Tibial artery (tissue), 4 donors: Measurements from ENCODE around the gene MYO18A.
"Not testable (repeated sequence)": the region's sequence is repeated elsewhere in the genome, so short reads cannot be mapped to it uniquely, and the experiment has no call there.

Source experiments
- DNase-seq, 2 donors: peaks; one replicate each; pipeline ENCODE4 v3.0.0-alpha.2; 2019
- H3K27ac ChIP-seq, 2 donors: fragments of 200-600 bp; sonication (generic) in 1 of 2; 1 replicate in 1 of 2; 2 replicates in 1 of 2; pipeline ENCODE4 v1.5.1; 2018 to 2019; ENCODE audit warnings: mild to moderate bottlenecking in 1 of 2
- H3K27me3 ChIP-seq, 2 donors: fragments of 200-600 bp; sonication (generic) in 1 of 2; one replicate each; pipeline versions ENCODE4 v1.5.1 to v1.6.0; 2016 to 2019
- H3K36me3 ChIP-seq, 3 donors: fragments of 200-600 bp; sonication (generic) in 2 of 3; one replicate each; pipeline ENCODE4 v1.5.1; 2016 to 2019; ENCODE audit warnings: mild to moderate bottlenecking in 2 of 3
- H3K4me1 ChIP-seq, 4 donors: fragments of 200-600 bp; sonication (generic) in 2 of 4; 1 replicate in 3 of 4; 2 replicates in 1 of 4; pipeline ENCODE4 v1.5.1; 2016 to 2019
- H3K4me3 ChIP-seq, 2 donors: fragments of 200-600 bp; sonication (generic) in 1 of 2; 1 replicate in 1 of 2; 2 replicates in 1 of 2; pipeline ENCODE4 v1.5.1; 2018 to 2019; ENCODE audit warnings: mild to moderate bottlenecking in 2 of 2
- H3K9me3 ChIP-seq, 3 donors: fragments of 200-600 bp; sonication (generic) in 1 of 3; one replicate each; pipeline ENCODE4 v1.5.1; 2016 to 2019
- CTCF ChIP-seq, 2 experiments: fragments of 200-600 bp in 1 of 2; fragments of 450-650 bp in 1 of 2; IDR thresholded peaks; one replicate each; pipeline ENCODE4 v1.5.1; 2017 to 2019; ENCODE audit warnings: antibody characterized with exemption in 2 of 2, mild to moderate bottlenecking in 1 of 2, moderate library complexity in 1 of 2
- intact Hi-C: fragments of 100-400 bp; cut with DNase I; formaldehyde crosslinking; loops from one replicate; pipeline ENCODE4 v1.15.0; 2023; ENCODE audit warnings: low total_unique reads

The MYO18A gene

GRCh38 chr17:29175349-29175748 is 4.8 kb downstream of the MYO18A start:
- Histone ChIP-seq H3K27me3 (no peaks in the 10 kb centered on the region), H3K4me1 (peaks cover 0 to 44% (median 25%) of the 10 kb centered on the region in 4 donors), H3K4me3 (no peak overlapping the region), H3K9me3 (no peaks in the 10 kb centered on the region), H3K27ac (no peak overlapping the region), H3K36me3 (no peaks in the 10 kb centered on the region)
- TF ChIP-seq CTCF (IDR thresholded peaks at IDR 0.05), result no peak
- intact Hi-C loops, result no loop called here
- DNase-seq, result no peak

- Histone ChIP-seq H3K36me3 (no peaks in the 10 kb centered on the region), H3K27ac (no peak overlapping the region), H3K9me3 (no peaks in the 10 kb centered on the region), H3K4me1 (peaks cover 0 to 20% (median 12%) of the 10 kb centered on the region in 4 donors), H3K4me3 (no peak overlapping the region), H3K27me3 (no peaks in the 10 kb centered on the region)
- intact Hi-C loops, result no loop called here
- no peak for TF ChIP-seq CTCF (IDR thresholded peaks at IDR 0.05)
- DNase-seq, result no peak
Observed at GRCh38 chr17:29172589-29172988, 7.6 kb downstream of the MYO18A start.

GRCh38 chr17:29170682-29171081 is 9.5 kb downstream of the MYO18A start:
- Histone ChIP-seq H3K9me3 (no peaks in the 10 kb centered on the region), H3K27me3 (no peaks in the 10 kb centered on the region), H3K4me1 (peaks cover 0 to under 1% (median 0%) of the 10 kb centered on the region in 4 donors), H3K27ac (no peak overlapping the region), H3K4me3 (no peak overlapping the region), H3K36me3 (peaks cover 9 to 13% (median 11%) of the 10 kb centered on the region in 3 donors)
- no peak for DNase-seq
- no peak for TF ChIP-seq CTCF (IDR thresholded peaks at IDR 0.05)
- intact Hi-C loops, result no loop called here

- no peak overlapping the region for H3K27ac ChIP-seq
- no peak for DNase-seq
Observed at GRCh38 chr17:29169806-29170591, 10.2 kb downstream of the MYO18A start.

GRCh38 chr17:29168759-29169126 is 11.5 kb downstream of the MYO18A start:
- Histone ChIP-seq H3K36me3 (peaks cover 9 to 23% (median 16%) of the 10 kb centered on the region in 3 donors), H3K4me1 (peaks cover 0 to 10% (median under 1%) of the 10 kb centered on the region in 4 donors)
- H3K27ac ChIP-seq, H3K27me3 ChIP-seq, DNase-seq, H3K4me3 ChIP-seq, intact Hi-C loops, H3K9me3 ChIP-seq: not testable (repeated sequence)

More at GRCh38 chr17:29169806-29170591, 10.2 kb downstream of the MYO18A start:
- intact Hi-C loops, result no loop called here
- H3K27me3 ChIP-seq, result no peaks in the 10 kb centered on the region
- no peaks in the 10 kb centered on the region for H3K4me1 ChIP-seq
- no peak overlapping the region for H3K4me3 ChIP-seq
- H3K9me3 ChIP-seq, result no peaks in the 10 kb centered on the region
- TF ChIP-seq CTCF (IDR thresholded peaks at IDR 0.05), result no peak
- H3K36me3 ChIP-seq, result peaks cover 9 to 18% (median 16%) of the 10 kb centered on the region in 3 donors

GRCh38 chr17:29168079-29168758 is 12.0 kb downstream of the MYO18A start:
- intact Hi-C loops, result no loop called here
- Histone ChIP-seq H3K27ac (no peak overlapping the region), H3K9me3 (no peaks in the 10 kb centered on the region), H3K4me1 (peaks cover 0 to 15% (median 6%) of the 10 kb centered on the region in 4 donors), H3K36me3 (peaks cover 9 to 23% (median 16%) of the 10 kb centered on the region in 3 donors), H3K4me3 (no peak overlapping the region), H3K27me3 (no peaks in the 10 kb centered on the region)
- no peak for DNase-seq
- TF ChIP-seq CTCF (IDR thresholded peaks at IDR 0.05), result no peak
